OCI-LY1 (cell line): Measurements from ENCODE around the gene ATXN7L1.

Experiments used
- H2AFZ ChIP-seq: fragments of 200-600 bp; sonication (generic), shearing (Covaris generic); 2 replicates; pipeline ENCODE4 v1.6.0; 2014; ENCODE audit warnings: antibody characterized with exemption, mild to moderate bottlenecking, low read length
- H3F3A ChIP-seq: fragments of 200-600 bp; sonication (generic), shearing (Covaris generic); 2 replicates; pipeline ENCODE4 v1.6.0; 2014; ENCODE audit warnings: mild to moderate bottlenecking, antibody characterized with exemption, low read length, moderate library complexity; ENCODE audit not compliant: insufficient read depth
- H3K27ac ChIP-seq: fragments of 200-600 bp; sonication (generic); 2 replicates; pipeline ENCODE4 v1.5.1; 2014; ENCODE audit warnings: low read length, mixed run types, mild to moderate bottlenecking, low read depth; ENCODE audit not compliant: poor library complexity, severe bottlenecking
- H3K27me3 ChIP-seq: fragments of 200-600 bp; sonication (generic); 2 replicates; pipeline ENCODE4 v1.6.0; 2014; ENCODE audit warnings: antibody characterized with exemption, mild to moderate bottlenecking, low read length, moderate library complexity; ENCODE audit not compliant: insufficient read depth
- H3K36me3 ChIP-seq: fragments of 200-600 bp; sonication (generic); 2 replicates; pipeline ENCODE4 v1.6.1; 2014; ENCODE audit warnings: mild to moderate bottlenecking, antibody characterized with exemption, low read length, moderate library complexity, mixed read lengths; ENCODE audit not compliant: insufficient read depth
- H3K4me1 ChIP-seq: fragments of 200-600 bp; sonication (generic); 2 replicates; pipeline ENCODE4 v1.5.1; 2014; ENCODE audit warnings: mild to moderate bottlenecking, low read length, moderate library complexity; ENCODE audit not compliant: insufficient read depth, severe bottlenecking
- H3K4me2 ChIP-seq: fragments of 200-600 bp; sonication (generic), shearing (Covaris generic); 2 replicates; pipeline ENCODE4 v1.6.1; 2014; ENCODE audit warnings: low read length
- H3K4me3 ChIP-seq: fragments of 200-600 bp; sonication (generic); 2 replicates; pipeline ENCODE4 v1.5.1; 2014; ENCODE audit warnings: low read length, low read depth, mild to moderate bottlenecking, mixed read lengths; ENCODE audit not compliant: poor library complexity, severe bottlenecking
- H3K79me2 ChIP-seq: fragments of 200-600 bp; shearing (Covaris generic); 2 replicates; pipeline ENCODE4 v1.6.1; 2016; ENCODE audit warnings: mixed run types, low read length, mixed read lengths; ENCODE audit not compliant: insufficient read depth
- H3K9ac ChIP-seq: fragments of 200-600 bp; sonication (generic), shearing (Covaris generic); 2 replicates; pipeline ENCODE4 v1.6.1; 2014; ENCODE audit warnings: mild to moderate bottlenecking, low read length, mixed read lengths
- H3K9me2 ChIP-seq: fragments of 200-600 bp; sonication (generic), shearing (Covaris generic); 2 replicates; pipeline ENCODE4 v1.6.1; 2014; ENCODE audit warnings: low read depth, mild to moderate bottlenecking, low read length, mixed read lengths
- H3K9me3 ChIP-seq: fragments of 200-600 bp; shearing (Covaris generic); 2 replicates; pipeline ENCODE4 v1.6.1; 2014; ENCODE audit warnings: low read length, mixed read lengths
- H4K20me1 ChIP-seq: fragments of 200-600 bp; sonication (generic), shearing (Covaris generic); 2 replicates; pipeline ENCODE4 v1.6.0; 2016; ENCODE audit warnings: mild to moderate bottlenecking, low read length; ENCODE audit not compliant: insufficient read depth
- CTCF ChIP-seq: fragments of 200-600 bp; sonication (generic), shearing (Covaris generic); IDR thresholded peaks from 2 replicates; pipeline ENCODE4 v1.5.1; 2017; ENCODE audit warnings: mild to moderate bottlenecking, antibody characterized with exemption, low read length, moderate library complexity, mixed read lengths
- EZH2 ChIP-seq: fragments of 200-600 bp; sonication (generic), shearing (Covaris generic); IDR thresholded peaks from 2 replicates; pipeline ENCODE4 v1.8.0; 2017; ENCODE audit warnings: borderline replicate concordance, mixed run types, mild to moderate bottlenecking, antibody characterized with exemption, low read length, moderate library complexity, mixed read lengths

The ATXN7L1 gene

GRCh38 chr7:105652359-105652993, 223.9 kb downstream of the ATXN7L1 start:
- Histone ChIP-seq H3K79me2 (no peaks in the 10 kb centered on the region), H3K4me3 (no peak overlapping the region), H3K9me3 (no peaks in the 10 kb centered on the region), H3K36me3 (no peaks in the 10 kb centered on the region), H3K4me2 (no peak overlapping the region), H3K4me1 (no peaks in the 10 kb centered on the region), H3K27ac (no peak overlapping the region), H3K9me2 (no peaks in the 10 kb centered on the region), H3F3A (no peaks in the 10 kb centered on the region), H3K9ac (no peak overlapping the region), H3K27me3 (no peaks in the 10 kb centered on the region), H2AFZ (no peak overlapping the region), H4K20me1 (no peaks in the 10 kb centered on the region)
- TF ChIP-seq EZH2 (no peak), CTCF (peak; percentile 94)

GRCh38 chr7:105651798-105652197, 224.6 kb downstream of the ATXN7L1 start:
- H3K27me3 ChIP-seq: no peaks in the 10 kb centered on the region
- TF ChIP-seq CTCF: no peak
- no peak for TF ChIP-seq EZH2
- H3K79me2 ChIP-seq: no peaks in the 10 kb centered on the region
- H4K20me1 ChIP-seq: no peaks in the 10 kb centered on the region
- no peaks in the 10 kb centered on the region for H3K9me2 ChIP-seq
- no peak overlapping the region for H3K9ac ChIP-seq
- H3F3A ChIP-seq: no peaks in the 10 kb centered on the region
- no peaks in the 10 kb centered on the region for H3K36me3 ChIP-seq
- no peak overlapping the region for H3K27ac ChIP-seq
- H3K4me2 ChIP-seq: no peak overlapping the region
- H3K9me3 ChIP-seq: no peaks in the 10 kb centered on the region
- H3K4me3 ChIP-seq: no peak overlapping the region
- no peak overlapping the region for H2AFZ ChIP-seq
- no peaks in the 10 kb centered on the region for H3K4me1 ChIP-seq

- H3K4me2 ChIP-seq: no peak overlapping the region
- H3K9me2 ChIP-seq: no peaks in the 10 kb centered on the region
- H4K20me1 ChIP-seq: no peaks in the 10 kb centered on the region
- TF ChIP-seq CTCF: no peak
- no peak for TF ChIP-seq EZH2
- no peak overlapping the region for H2AFZ ChIP-seq
- no peak overlapping the region for H3K4me3 ChIP-seq
- no peak overlapping the region for H3K9ac ChIP-seq
- H3F3A ChIP-seq: no peaks in the 10 kb centered on the region
- H3K79me2 ChIP-seq: no peaks in the 10 kb centered on the region
- no peaks in the 10 kb centered on the region for H3K4me1 ChIP-seq
- H3K9me3 ChIP-seq: no peaks in the 10 kb centered on the region
- no peaks in the 10 kb centered on the region for H3K27me3 ChIP-seq
- H3K27ac ChIP-seq: no peak overlapping the region
- H3K36me3 ChIP-seq: no peaks in the 10 kb centered on the region
These were observed 225.9 kb downstream of the ATXN7L1 start for GRCh38 chr7:105650382-105650970.
